Stimulated activated CD8-positive, alpha-beta memory T cell treated with anti-CD3 and anti-CD28 coated beads, Interleukin-12 subunit alpha, Interleukin-12 subunit beta, amount 100 ng/mL, for 24 hours (primary cell): ENCODE measurements around the gene NFASC.

Experiments
- DNase-seq: peaks from one replicate; pipeline ENCODE4 v3.0.0-alpha.2; 2020; ENCODE audit errors: extremely low read depth

The NFASC gene

GRCh38 chr1:204859861-204860267 lies 10.8 kb upstream of the NFASC start:
- no peak for DNase-seq

GRCh38 chr1:204863024-204863423 lies 7.6 kb upstream of the NFASC start:
- no peak for DNase-seq

- no peak for DNase-seq
Observed at GRCh38 chr1:204863730-204864129, 6.9 kb upstream of the NFASC start.

- DNase-seq: no peak
Observed at GRCh38 chr1:204866051-204866596, 4.5 kb upstream of the NFASC start.

GRCh38 chr1:204867203-204867602 lies 3.5 kb upstream of the NFASC start:
- DNase-seq: no peak

GRCh38 chr1:204867666-204868339 lies 2.9 kb upstream of the NFASC start:
- no peak for DNase-seq

GRCh38 chr1:204868340-204868700 lies 2.3 kb upstream of the NFASC start:
- no peak for DNase-seq

- DNase-seq: no peak
Observed at GRCh38 chr1:204869097-204869496, 1.6 kb upstream of the NFASC start.

- DNase-seq: no peak
Observed at GRCh38 chr1:204871405-204872037, 859 bp downstream of the NFASC start.

- no peak for DNase-seq
Observed at GRCh38 chr1:204872262-204872881, 1.7 kb downstream of the NFASC start.

GRCh38 chr1:204873176-204873575 lies 2.5 kb downstream of the NFASC start:
- no peak for DNase-seq

GRCh38 chr1:204873714-204874113 lies 3.1 kb downstream of the NFASC start:
- no peak for DNase-seq

GRCh38 chr1:204874274-204874673 lies 3.6 kb downstream of the NFASC start:
- no peak for DNase-seq

- no peak for DNase-seq
Observed at GRCh38 chr1:204875255-204875654, 4.6 kb downstream of the NFASC start.

GRCh38 chr1:204878621-204879234 lies 8.1 kb downstream of the NFASC start:
- no peak for DNase-seq

GRCh38 chr1:204879351-204879750 lies 8.7 kb downstream of the NFASC start:
- DNase-seq: no peak

- DNase-seq: no peak
Observed at GRCh38 chr1:204880906-204881305, 10.2 kb downstream of the NFASC start.

GRCh38 chr1:204882479-204882878 lies 11.8 kb downstream of the NFASC start:
- DNase-seq: no peak

- no peak for DNase-seq
Observed at GRCh38 chr1:204883405-204883804, 12.7 kb downstream of the NFASC start.

GRCh38 chr1:204885288-204885711 lies 14.6 kb downstream of the NFASC start:
- no peak for DNase-seq

GRCh38 chr1:204885790-204886189 lies 15.1 kb downstream of the NFASC start:
- no peak for DNase-seq

GRCh38 chr1:204887846-204888245 lies 17.2 kb downstream of the NFASC start:
- no peak for DNase-seq

- no peak for DNase-seq
Observed at GRCh38 chr1:204888294-204888693, 17.6 kb downstream of the NFASC start.
